NCI-H69 (cell line): ENCODE measurements around the gene RPN2.

ENCODE experiments used
- DNase-seq: peaks from one replicate; lab custom pipeline; 2025; lab: John Stamatoyannopoulos, UW

The RPN2 gene

GRCh38 chr20:37185686-37186085 lies 6.6 kb downstream of the RPN2 start:
- no peak for DNase-seq

- no peak for DNase-seq
Observed at GRCh38 chr20:37188787-37189186, 9.7 kb downstream of the RPN2 start.

- no peak for DNase-seq
Observed at GRCh38 chr20:37189416-37190016, 10.4 kb downstream of the RPN2 start.

GRCh38 chr20:37190354-37191112 lies 11.4 kb downstream of the RPN2 start:
- DNase-seq = peak; percentile 66

GRCh38 chr20:37192137-37192854 lies 13.2 kb downstream of the RPN2 start:
- DNase-seq = peak; percentile 84

DNA sequence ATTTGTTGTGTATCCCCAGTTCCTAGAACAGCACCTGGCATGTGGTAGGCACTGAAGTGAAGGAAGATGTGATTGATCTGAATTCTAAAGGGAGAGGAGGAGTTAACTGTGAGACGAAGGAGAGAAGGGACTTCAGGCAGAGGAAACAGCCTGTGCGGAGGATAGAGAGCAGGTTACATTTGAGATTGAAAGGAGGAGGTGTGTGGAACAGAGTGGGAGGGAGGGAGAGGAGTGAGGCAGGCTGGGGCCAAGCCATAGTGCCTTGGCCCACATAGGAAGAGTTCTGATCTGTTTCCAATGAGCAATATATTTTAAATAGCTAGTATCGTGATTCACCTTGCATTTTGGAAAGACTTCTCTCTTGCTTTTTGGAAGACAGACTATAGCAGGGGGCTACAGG lies 14.1 kb downstream of the RPN2 start:
- no peak for DNase-seq

GRCh38 chr20:37193821-37194220 lies 14.7 kb downstream of the RPN2 start:
- DNase-seq = no peak

DNA sequence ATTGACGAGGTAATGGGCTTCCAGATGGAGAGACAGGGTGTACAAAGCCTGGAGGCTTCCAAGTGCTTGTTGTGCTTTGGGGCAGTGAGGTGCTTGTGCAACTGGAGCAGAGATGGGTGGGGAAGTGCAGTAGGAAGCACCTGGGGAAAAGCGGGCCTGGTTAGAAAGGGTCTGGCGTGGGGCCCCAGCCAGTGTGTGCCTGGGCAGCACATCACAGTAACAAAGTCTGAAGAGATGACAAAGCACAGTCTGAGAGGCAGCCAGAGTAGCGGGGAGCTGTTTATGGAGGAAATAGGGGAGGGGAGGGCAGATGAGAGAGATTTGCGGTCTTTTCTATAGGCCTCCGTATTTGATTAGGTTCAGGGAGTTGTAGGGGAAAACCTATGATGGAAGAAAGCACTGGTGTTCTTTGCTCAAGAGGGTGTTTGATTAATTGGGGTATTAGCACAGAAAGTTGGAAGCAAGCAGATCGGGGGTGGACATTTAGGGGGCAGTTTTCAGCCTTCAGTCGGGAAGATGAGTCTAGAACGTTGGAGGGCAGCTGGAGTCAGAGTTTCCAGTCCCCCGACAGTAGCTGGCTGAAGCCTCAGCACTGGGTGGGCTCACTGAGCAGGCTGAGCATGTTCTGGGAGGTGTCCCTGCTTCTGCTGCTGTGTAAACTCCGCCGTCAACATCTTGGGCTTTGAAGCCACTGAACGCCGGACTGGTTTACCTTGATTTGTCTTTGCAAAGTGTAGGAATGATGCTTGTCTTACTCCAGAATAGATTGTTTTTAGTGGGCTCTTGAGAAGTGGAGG lies 15.7 kb downstream of the RPN2 start:
- DNase-seq = no peak

- no peak for DNase-seq
Observed at GRCh38 chr20:37198932-37199660, 20.0 kb downstream of the RPN2 start.

DNA sequence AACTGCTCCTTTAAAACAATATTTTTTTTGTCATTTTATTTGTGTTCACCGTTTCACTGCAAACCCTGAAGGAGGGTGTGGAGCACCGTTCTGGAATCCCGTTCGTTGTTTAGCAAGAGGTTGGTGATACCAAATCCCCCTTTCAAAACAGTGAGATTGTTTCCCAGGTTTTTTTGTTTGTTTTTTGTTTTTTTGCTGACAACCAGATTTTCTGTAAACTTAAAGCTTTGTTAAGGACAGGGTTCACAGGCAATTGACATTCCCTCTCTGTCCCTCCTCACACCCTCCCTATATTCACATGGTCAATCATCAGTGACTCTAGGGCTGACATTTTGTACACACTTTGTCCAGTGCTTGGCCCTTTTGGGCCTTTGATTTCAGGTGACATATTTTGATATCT lies 21.2 kb downstream of the RPN2 start:
- no peak for DNase-seq

- no peak for DNase-seq
Observed at GRCh38 chr20:37200926-37201826, 22.0 kb downstream of the RPN2 start.

GRCh38 chr20:37201827-37202162 lies 22.7 kb downstream of the RPN2 start:
- DNase-seq = no peak

DNA sequence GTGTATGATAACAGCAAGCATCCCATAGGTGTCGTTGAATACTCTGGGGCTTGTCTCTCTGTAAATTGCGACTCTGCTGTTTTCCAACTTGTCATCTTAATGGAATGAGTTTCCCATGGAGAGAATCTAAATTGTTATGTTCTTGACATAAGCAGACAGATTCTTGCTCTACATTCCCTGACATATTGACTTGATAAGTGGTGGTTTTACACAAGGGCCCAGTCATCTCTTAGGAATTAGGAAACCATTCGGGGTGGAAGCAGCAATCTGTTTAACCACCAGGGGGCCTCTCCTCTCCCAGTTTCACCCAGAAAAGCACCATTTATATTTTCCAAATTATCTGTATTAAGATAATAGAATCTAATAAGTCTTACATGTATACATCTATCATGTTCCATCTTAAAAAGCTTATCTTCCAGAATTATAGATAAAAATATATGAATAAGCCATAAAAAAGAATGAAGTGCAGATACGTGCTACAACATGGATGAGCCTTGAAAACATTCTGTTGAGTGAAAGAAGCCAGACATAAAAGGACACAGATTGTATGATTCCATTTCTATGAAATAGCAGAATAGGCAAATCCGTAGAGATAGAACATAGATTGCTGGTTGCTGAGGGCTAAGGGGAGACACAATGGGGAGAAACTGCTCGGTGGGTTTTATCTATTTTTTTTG lies 23.3 kb downstream of the RPN2 start:
- DNase-seq = peak; percentile 24

- DNase-seq = no peak
Observed at GRCh38 chr20:37204056-37204455, 24.9 kb downstream of the RPN2 start.

GRCh38 chr20:37205130-37205529 lies 26.0 kb downstream of the RPN2 start:
- DNase-seq = no peak

- no peak for DNase-seq
Observed at GRCh38 chr20:37205794-37206193, 26.7 kb downstream of the RPN2 start.

- DNase-seq = no peak
Observed at GRCh38 chr20:37207171-37207570, 28.0 kb downstream of the RPN2 start.

GRCh38 chr20:37209193-37209592 lies 30.1 kb downstream of the RPN2 start:
- DNase-seq = no peak

DNA sequence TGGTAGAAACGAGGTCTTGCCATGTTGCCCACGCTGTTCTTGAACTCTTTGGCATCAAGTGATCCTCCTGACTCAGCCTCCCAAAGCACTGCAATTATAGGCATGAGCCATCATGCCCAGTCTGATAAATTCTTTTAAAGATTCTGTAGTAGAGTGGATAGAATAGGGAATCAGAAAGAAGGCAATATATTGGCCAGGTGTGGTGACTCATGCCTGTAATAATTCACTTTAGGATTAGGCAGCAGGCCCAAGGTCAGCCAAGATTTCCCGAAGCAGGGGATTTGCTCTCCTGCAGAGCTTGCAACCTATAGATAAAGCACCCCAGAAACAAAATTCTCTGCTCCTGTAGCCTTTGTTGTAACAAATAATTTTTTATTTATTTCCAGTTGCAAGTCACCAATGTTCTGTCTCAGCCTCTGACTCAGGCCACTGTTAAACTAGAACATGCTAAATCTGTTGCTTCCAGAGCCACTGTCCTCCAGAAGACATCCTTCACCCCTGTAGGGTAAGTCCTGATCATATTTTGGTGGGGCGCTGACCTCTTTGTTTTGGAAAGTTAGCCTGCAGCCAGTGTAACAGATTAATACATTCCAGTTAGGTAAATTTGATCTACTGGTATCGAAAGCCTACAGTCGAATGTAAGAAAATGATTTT lies 30.7 kb downstream of the RPN2 start:
- no peak for DNase-seq

DNA sequence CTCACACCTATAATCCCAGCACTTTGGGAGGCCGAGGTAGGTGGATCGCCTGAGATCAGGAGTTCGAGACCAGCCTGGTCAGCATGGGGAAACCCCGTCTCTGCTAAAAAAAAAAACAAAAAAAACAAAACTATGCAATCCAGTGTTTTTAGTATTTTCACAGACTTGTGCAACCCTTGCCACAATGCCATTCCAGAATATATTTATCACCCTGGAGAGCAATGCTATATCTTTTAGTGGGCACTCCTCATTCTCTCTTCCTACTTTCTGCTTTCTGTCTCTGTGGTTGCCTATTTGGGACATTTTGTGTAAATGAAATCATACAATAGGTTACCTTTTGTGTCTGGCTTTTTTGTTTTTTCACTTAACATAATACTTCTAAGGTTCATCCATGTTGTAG lies 39.3 kb downstream of the RPN2 start:
- DNase-seq = no peak
